ENCODE data around the gene SLIT3.

- TF ChIP-seq CTCF (IDR thresholded peaks at IDR 0.05 in 4 of 5, conservative IDR thresholded peaks at IDR 0.05 in 1 of 5) (no peak), POLR2A (IDR thresholded peaks at IDR 0.05) (no peak)
Observed at GRCh38 chr5:168883991-168884390, 416.9 kb downstream of the SLIT3 start.

Data from gastrocnemius medialis (tissue), 4 donors.